ENCODE data around the gene PPP6R3.

The PPP6R3 gene

DNA sequence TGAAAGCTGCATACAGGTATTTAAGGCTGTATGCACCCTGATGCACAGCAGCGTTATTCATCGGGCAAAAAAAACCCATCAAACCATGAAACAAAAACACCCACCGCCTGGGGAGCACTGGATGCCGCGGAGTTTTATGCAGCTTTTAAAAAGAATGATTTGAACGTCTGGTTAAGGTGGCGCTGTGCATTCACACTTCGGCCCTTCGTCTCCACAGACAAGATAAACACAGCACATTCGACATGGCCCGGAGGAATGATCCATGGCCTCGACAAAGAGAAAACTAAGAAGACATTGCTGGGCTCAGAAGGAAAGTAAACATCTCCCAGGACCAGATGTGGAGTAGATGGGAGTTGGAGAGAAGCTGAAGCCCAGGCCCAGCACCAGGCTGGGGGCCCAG, 183.0 kb downstream of the PPP6R3 start:
- Histone ChIP-seq H3K9me3 (ENCODE audit: insufficient read depth, low read depth, low read length) (no peaks in the 10 kb centered on the region), H2AFZ (ENCODE audit: insufficient read depth, low read length, poor library complexity) (no peak overlapping the region), H2AK5ac (ENCODE audit: low read length) (no peak overlapping the region), H3K4me2 (ENCODE audit: low read length) (no peak overlapping the region), H3K27me3 (ENCODE audit: insufficient read depth, low read length) (no peaks in the 10 kb centered on the region), H3K79me2 (ENCODE audit: control insufficient read depth, insufficient read depth, low read length, poor library complexity) (no peaks in the 10 kb centered on the region), H2BK120ac (ENCODE audit: insufficient read depth, low read length, poor library complexity) (no peak overlapping the region), H3K18ac (ENCODE audit: low read length) (no peak overlapping the region), H4K8ac (ENCODE audit: low read depth, low read length) (no peak overlapping the region), H4K12ac (ENCODE audit: low read depth, low read length) (no peak overlapping the region), H3K36me3 (ENCODE audit: control insufficient read depth in 1 of 2, insufficient read depth in 2 of 2, low read length in 2 of 2) (no peaks in the 10 kb centered on the region), H2BK5ac (ENCODE audit: low read depth, low read length, poor library complexity) (no peak overlapping the region), H3K4ac (ENCODE audit: low read depth, low read length) (no peak overlapping the region), H3K79me1 (ENCODE audit: low read length) (no peaks in the 10 kb centered on the region), H3K27ac (ENCODE audit: low read depth, low read length) (no peak overlapping the region), H3K23ac (ENCODE audit: low read length) (no peak overlapping the region), H3K4me3 (ENCODE audit: low read depth, low read length) (no peak overlapping the region), H2BK12ac (ENCODE audit: low read length) (no peak overlapping the region), H3K4me1 (ENCODE audit: control insufficient read depth in 1 of 2, insufficient read depth in 2 of 2, low read length in 2 of 2) (no peaks in the 10 kb centered on the region), H3K9ac (ENCODE audit: low read length) (no peak overlapping the region), H4K91ac (ENCODE audit: low read depth, low read length) (no peak overlapping the region), H3K14ac (ENCODE audit: low read length) (no peak overlapping the region)
- peak in 1 of 2 donors; percentile 29 for DNase-seq
- WGBS (ENCODE audit: extremely low coverage, insufficient coverage, insufficient read length): no CpG with 5 or more reads among the region's 12 CpGs

DNA sequence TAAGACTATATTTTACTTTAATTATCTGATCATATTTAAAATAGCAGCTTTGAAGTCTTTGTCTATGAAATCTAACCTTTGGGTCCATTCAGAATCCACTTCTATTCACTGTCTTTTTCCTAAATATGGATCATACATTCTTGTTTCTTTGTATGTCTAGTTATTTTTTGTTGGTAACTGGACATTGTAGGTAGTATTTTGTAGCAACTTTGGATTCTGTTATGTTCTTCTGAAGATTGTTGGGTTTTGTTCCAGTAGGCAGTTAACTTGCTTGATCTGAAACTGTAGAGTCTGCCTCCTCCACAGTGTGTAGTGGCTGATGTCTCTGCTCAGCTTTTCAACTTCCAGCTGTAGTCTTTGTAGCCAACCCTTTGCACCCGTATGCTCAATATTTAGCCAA, 186.3 kb downstream of the PPP6R3 start:
- no peak overlapping the region for H2BK12ac ChIP-seq (ENCODE audit: low read length)
- no peak overlapping the region for H3K9ac ChIP-seq (ENCODE audit: low read length)
- no peaks in the 10 kb centered on the region for H3K9me3 ChIP-seq (ENCODE audit: insufficient read depth, low read depth, low read length)
- H3K23ac ChIP-seq (ENCODE audit: low read length): no peak overlapping the region
- no peak overlapping the region for H2BK120ac ChIP-seq (ENCODE audit: insufficient read depth, low read length, poor library complexity)
- no peaks in the 10 kb centered on the region for H3K36me3 ChIP-seq (ENCODE audit: control insufficient read depth in 1 of 2, insufficient read depth in 2 of 2, low read length in 2 of 2)
- H2AFZ ChIP-seq (ENCODE audit: insufficient read depth, low read length, poor library complexity): no peak overlapping the region
- H3K4me3 ChIP-seq (ENCODE audit: low read depth, low read length): no peak overlapping the region
- H3K79me2 ChIP-seq (ENCODE audit: control insufficient read depth, insufficient read depth, low read length, poor library complexity): no peaks in the 10 kb centered on the region
- no peak overlapping the region for H3K14ac ChIP-seq (ENCODE audit: low read length)
- DNase-seq: no peak
- WGBS (ENCODE audit: extremely low coverage, insufficient coverage, insufficient read length): no CpG with 5 or more reads among the region's 1 CpG
- H2AK5ac ChIP-seq (ENCODE audit: low read length): no peak overlapping the region
- H3K18ac ChIP-seq (ENCODE audit: low read length): no peak overlapping the region
- peaks cover 0 to 2% of the 10 kb centered on the region in 2 experiments for H3K4me1 ChIP-seq (ENCODE audit: control insufficient read depth in 1 of 2, insufficient read depth in 2 of 2, low read length in 2 of 2)
- no peak overlapping the region for H3K4ac ChIP-seq (ENCODE audit: low read depth, low read length)
- no peak overlapping the region for H4K91ac ChIP-seq (ENCODE audit: low read depth, low read length)
- no peak overlapping the region for H2BK5ac ChIP-seq (ENCODE audit: low read depth, low read length, poor library complexity)
- H3K27ac ChIP-seq (ENCODE audit: low read depth, low read length): no peak overlapping the region
- H3K4me2 ChIP-seq (ENCODE audit: low read length): no peak overlapping the region
- no peaks in the 10 kb centered on the region for H3K79me1 ChIP-seq (ENCODE audit: low read length)
- no peak overlapping the region for H4K8ac ChIP-seq (ENCODE audit: low read depth, low read length)
- no peaks in the 10 kb centered on the region for H3K27me3 ChIP-seq (ENCODE audit: insufficient read depth, low read length)
- no peak overlapping the region for H4K12ac ChIP-seq (ENCODE audit: low read depth, low read length)

DNA sequence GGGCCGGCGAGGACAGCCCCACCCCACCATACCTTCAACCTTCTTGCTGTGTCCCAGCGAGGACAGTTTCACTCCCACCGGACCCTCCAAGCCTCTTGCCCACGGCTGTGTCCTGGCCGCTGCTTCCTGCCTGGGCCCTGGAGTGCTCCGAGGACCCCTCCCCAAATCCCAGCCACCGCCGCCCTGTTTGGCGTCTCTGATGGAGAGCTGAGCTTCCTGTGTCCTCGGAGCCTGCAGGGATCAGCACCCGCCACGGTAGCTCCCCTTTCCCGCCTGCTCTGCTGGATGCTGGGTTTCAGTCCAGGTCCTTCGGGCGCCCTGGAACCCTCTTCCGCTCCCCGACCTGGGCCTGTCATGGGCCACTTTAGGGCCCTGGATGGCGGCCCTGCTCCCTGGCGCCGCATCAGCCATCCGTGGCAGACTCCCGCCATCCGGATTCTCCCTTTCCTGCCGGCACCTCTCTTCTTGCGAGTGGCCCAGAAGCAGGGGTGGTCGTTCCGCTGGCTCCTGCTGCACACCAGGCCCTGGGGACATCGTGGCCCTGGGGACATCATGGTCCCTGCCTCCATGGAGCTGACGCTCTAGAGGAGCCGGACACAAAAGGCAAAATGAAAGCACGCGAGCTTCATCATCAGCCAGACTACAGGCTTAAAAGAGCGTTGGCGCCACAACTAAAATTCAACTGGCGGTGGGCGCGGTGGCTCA, 189.5 kb downstream of the PPP6R3 start:
- no peak overlapping the region for H4K91ac ChIP-seq (ENCODE audit: low read depth, low read length)
- DNase-seq: no peak
- H4K12ac ChIP-seq (ENCODE audit: low read depth, low read length): no peak overlapping the region
- H2BK120ac ChIP-seq (ENCODE audit: insufficient read depth, low read length, poor library complexity): no peak overlapping the region
- H3K79me1 ChIP-seq (ENCODE audit: low read length): no peaks in the 10 kb centered on the region
- no peak overlapping the region for H4K8ac ChIP-seq (ENCODE audit: low read depth, low read length)
- H3K9ac ChIP-seq (ENCODE audit: low read length): no peak overlapping the region
- no peak overlapping the region for H2AFZ ChIP-seq (ENCODE audit: insufficient read depth, low read length, poor library complexity)
- H3K27ac ChIP-seq (ENCODE audit: low read depth, low read length): no peak overlapping the region
- H3K18ac ChIP-seq (ENCODE audit: low read length): no peak overlapping the region
- H2AK5ac ChIP-seq (ENCODE audit: low read length): no peak overlapping the region
- no peak overlapping the region for H3K14ac ChIP-seq (ENCODE audit: low read length)
- H2BK12ac ChIP-seq (ENCODE audit: low read length): no peak overlapping the region
- no peak overlapping the region for H3K4ac ChIP-seq (ENCODE audit: low read depth, low read length)
- H3K23ac ChIP-seq (ENCODE audit: low read length): no peak overlapping the region
- H3K4me2 ChIP-seq (ENCODE audit: low read length): no peak overlapping the region
- H3K36me3 ChIP-seq (ENCODE audit: control insufficient read depth in 1 of 2, insufficient read depth in 2 of 2, low read length in 2 of 2): no peaks in the 10 kb centered on the region
- H3K4me3 ChIP-seq (ENCODE audit: low read depth, low read length): peak overlapping the region; percentile 23
- H3K27me3 ChIP-seq (ENCODE audit: insufficient read depth, low read length): no peaks in the 10 kb centered on the region
- peaks cover 3% of the 10 kb centered on the region for H3K9me3 ChIP-seq (ENCODE audit: insufficient read depth, low read depth, low read length)
- H3K4me1 ChIP-seq (ENCODE audit: control insufficient read depth in 1 of 2, insufficient read depth in 2 of 2, low read length in 2 of 2): peaks cover 0 to 2% of the 10 kb centered on the region in 2 experiments
- no CpG with 5 or more reads among the region's 38 CpGs for WGBS (ENCODE audit: extremely low coverage, insufficient coverage, insufficient read length)
- no peak overlapping the region for H2BK5ac ChIP-seq (ENCODE audit: low read depth, low read length, poor library complexity)
- no peaks in the 10 kb centered on the region for H3K79me2 ChIP-seq (ENCODE audit: control insufficient read depth, insufficient read depth, low read length, poor library complexity)

DNA sequence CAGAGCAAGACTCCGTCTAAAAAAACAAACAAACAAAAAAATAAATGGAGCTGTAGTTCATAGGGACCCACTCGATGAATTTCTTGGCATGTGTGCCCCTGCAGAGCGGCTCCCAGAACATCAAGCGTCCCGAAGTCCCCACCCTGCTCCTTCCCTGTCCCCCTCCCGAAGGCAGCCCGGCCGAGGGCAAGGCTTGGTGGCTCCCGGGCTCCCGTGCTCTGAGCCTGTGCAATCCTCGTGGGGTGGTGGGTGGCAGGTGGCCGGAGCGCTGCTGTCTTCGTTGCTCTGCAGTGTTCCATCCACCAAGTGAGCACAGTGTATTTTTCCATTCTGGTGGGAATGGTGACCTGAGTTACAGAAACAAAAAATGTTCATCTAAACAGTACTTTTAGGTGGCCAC, 190.2 kb downstream of the PPP6R3 start:
- no peaks in the 10 kb centered on the region for H3K79me1 ChIP-seq (ENCODE audit: low read length)
- H3K4me2 ChIP-seq (ENCODE audit: low read length): no peak overlapping the region
- H4K91ac ChIP-seq (ENCODE audit: low read depth, low read length): no peak overlapping the region
- no peak overlapping the region for H4K12ac ChIP-seq (ENCODE audit: low read depth, low read length)
- peaks cover 0 to 2% of the 10 kb centered on the region in 2 experiments for H3K4me1 ChIP-seq (ENCODE audit: control insufficient read depth in 1 of 2, insufficient read depth in 2 of 2, low read length in 2 of 2)
- no peak overlapping the region for H2BK5ac ChIP-seq (ENCODE audit: low read depth, low read length, poor library complexity)
- H4K8ac ChIP-seq (ENCODE audit: low read depth, low read length): no peak overlapping the region
- no peak for DNase-seq
- no peak overlapping the region for H3K4ac ChIP-seq (ENCODE audit: low read depth, low read length)
- H2AK5ac ChIP-seq (ENCODE audit: low read length): no peak overlapping the region
- no peak overlapping the region for H3K4me3 ChIP-seq (ENCODE audit: low read depth, low read length)
- no peak overlapping the region for H3K14ac ChIP-seq (ENCODE audit: low read length)
- H3K9me3 ChIP-seq (ENCODE audit: insufficient read depth, low read depth, low read length): peaks cover 5% of the 10 kb centered on the region
- no peak overlapping the region for H3K27ac ChIP-seq (ENCODE audit: low read depth, low read length)
- no peak overlapping the region for H2AFZ ChIP-seq (ENCODE audit: insufficient read depth, low read length, poor library complexity)
- WGBS (ENCODE audit: extremely low coverage, insufficient coverage, insufficient read length): no CpG with 5 or more reads among the region's 14 CpGs
- no peak overlapping the region for H3K9ac ChIP-seq (ENCODE audit: low read length)
- H3K36me3 ChIP-seq (ENCODE audit: control insufficient read depth in 1 of 2, insufficient read depth in 2 of 2, low read length in 2 of 2): no peaks in the 10 kb centered on the region
- H2BK120ac ChIP-seq (ENCODE audit: insufficient read depth, low read length, poor library complexity): no peak overlapping the region
- no peak overlapping the region for H3K18ac ChIP-seq (ENCODE audit: low read length)
- no peaks in the 10 kb centered on the region for H3K79me2 ChIP-seq (ENCODE audit: control insufficient read depth, insufficient read depth, low read length, poor library complexity)
- no peak overlapping the region for H2BK12ac ChIP-seq (ENCODE audit: low read length)
- H3K27me3 ChIP-seq (ENCODE audit: insufficient read depth, low read length): no peaks in the 10 kb centered on the region
- H3K23ac ChIP-seq (ENCODE audit: low read length): no peak overlapping the region

All from trophoblast cell (in vitro differentiated cells and primary cell).